GM23248 (cell line): ENCODE results near the gene DNASE1.

Experiments
- EZH2 ChIP-seq: fragments of 200-600 bp; sonication (generic); IDR thresholded peaks from 2 replicates; pipeline ENCODE4 v1.6.1; 2018; ENCODE audit warnings: antibody characterized with exemption, mild to moderate bottlenecking; ENCODE audit not compliant: insufficient read depth, poor library complexity, severe bottlenecking
- EZH2phosphoT487 ChIP-seq: fragments of 200-600 bp; sonication (generic); IDR thresholded peaks from 2 replicates; pipeline ENCODE4 v1.6.1; 2018; ENCODE audit warnings: antibody characterized with exemption, moderate library complexity, mild to moderate bottlenecking, low read depth; ENCODE audit not compliant: insufficient read depth

GRCh38 chr16:3650631-3651265 is 3.7 kb upstream of the DNASE1 start:
- TF ChIP-seq EZH2 (no peak), EZH2phosphoT487 (no peak)
